WERI-Rb-1 (cell line): ENCODE data around the gene ZER1.

Experiments
- DNase-seq: peaks from one replicate; pipeline ENCODE4 v3.0.0-alpha.2; 2020
- H3K27ac ChIP-seq: fragments of 250-450 bp; sonication (Bioruptor Pico); 2 replicates; pipeline ENCODE4 v1.5.1; 2020; ENCODE audit warnings: mild to moderate bottlenecking, moderate library complexity
- H3K27me3 ChIP-seq: fragments of 250-450 bp; sonication (Bioruptor Pico); 2 replicates; pipeline ENCODE4 v1.5.1; 2021; ENCODE audit warnings: mild to moderate bottlenecking, low read depth, moderate library complexity; ENCODE audit not compliant: insufficient read depth, severe bottlenecking
- H3K36me3 ChIP-seq: fragments of 250-450 bp; sonication (Bioruptor Pico); 2 replicates; pipeline ENCODE4 v1.5.1; 2020; ENCODE audit warnings: mild to moderate bottlenecking, moderate library complexity
- H3K4me3 ChIP-seq: 2 replicates; pipeline ENCODE4 v1.5.1; 2011; ENCODE audit warnings: low read depth, mild to moderate bottlenecking, control low read depth, low read length
- H3K9me3 ChIP-seq: fragments of 250-450 bp; sonication (Bioruptor Pico); 2 replicates; pipeline ENCODE4 v1.5.1; 2021; ENCODE audit warnings: mild to moderate bottlenecking, moderate library complexity; ENCODE audit not compliant: severe bottlenecking
- CTCF ChIP-seq: IDR thresholded peaks from 2 replicates; pipeline ENCODE4 v1.5.1; 2011; ENCODE audit warnings: low read depth, mild to moderate bottlenecking, control low read depth, inconsistent platforms, low read length

The ZER1 gene

GRCh38 chr9:128773049-128773448, 1.3 kb upstream of the ZER1 start:
- H3K4me3 ChIP-seq = no peak overlapping the region
- no peak for TF ChIP-seq CTCF

DNA sequence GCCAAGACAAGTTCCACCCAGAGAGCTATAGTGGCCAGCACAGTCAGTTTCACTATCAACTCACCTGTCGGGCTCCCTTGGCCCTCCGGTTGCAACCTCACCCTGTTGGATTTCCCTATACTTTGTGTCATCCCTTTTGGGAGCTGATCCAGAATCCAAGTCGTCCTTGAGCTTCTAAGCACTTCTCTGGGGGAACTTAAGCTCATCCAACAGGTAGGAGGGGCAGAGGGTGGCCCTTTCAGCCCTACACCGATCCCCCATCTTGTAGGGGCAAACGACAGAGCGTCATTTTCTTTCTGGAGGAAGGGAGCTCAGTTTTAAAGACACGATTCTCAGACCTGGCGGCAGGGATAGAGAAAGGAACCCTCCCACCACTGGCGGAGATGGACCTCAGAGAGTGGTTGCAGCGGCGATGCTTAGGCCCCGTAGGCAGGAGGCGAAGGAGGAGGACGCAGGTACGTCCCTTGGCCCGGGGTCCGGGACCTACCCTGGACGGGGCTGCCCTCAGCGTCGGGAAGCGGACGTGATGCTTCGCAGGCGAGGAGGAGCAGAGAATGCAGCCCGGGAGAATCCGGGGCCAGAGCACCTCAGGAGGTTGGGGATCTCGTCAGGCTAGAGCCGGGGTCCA, 519 bp downstream of the ZER1 start:
- DNase-seq = no peak
- H3K27ac ChIP-seq = peak overlapping the region; percentile 82
- H3K9me3 ChIP-seq = peaks cover 6% of the 10 kb centered on the region
- no peaks in the 10 kb centered on the region for H3K27me3 ChIP-seq
- no peak for TF ChIP-seq CTCF
- peak overlapping the region; percentile 79 for H3K4me3 ChIP-seq
- H3K36me3 ChIP-seq = peaks cover 10% of the 10 kb centered on the region

More at GRCh38 chr9:128773049-128773448, 1.3 kb upstream of the ZER1 start:
- Histone ChIP-seq H3K9me3 (peaks cover 17% of the 10 kb centered on the region), H3K27me3 (no peaks in the 10 kb centered on the region), H3K27ac (no peak overlapping the region; the same call in 1 of the 2 replicates), H3K36me3 (peaks cover 1% of the 10 kb centered on the region)
- DNase-seq = no peak

DNA sequence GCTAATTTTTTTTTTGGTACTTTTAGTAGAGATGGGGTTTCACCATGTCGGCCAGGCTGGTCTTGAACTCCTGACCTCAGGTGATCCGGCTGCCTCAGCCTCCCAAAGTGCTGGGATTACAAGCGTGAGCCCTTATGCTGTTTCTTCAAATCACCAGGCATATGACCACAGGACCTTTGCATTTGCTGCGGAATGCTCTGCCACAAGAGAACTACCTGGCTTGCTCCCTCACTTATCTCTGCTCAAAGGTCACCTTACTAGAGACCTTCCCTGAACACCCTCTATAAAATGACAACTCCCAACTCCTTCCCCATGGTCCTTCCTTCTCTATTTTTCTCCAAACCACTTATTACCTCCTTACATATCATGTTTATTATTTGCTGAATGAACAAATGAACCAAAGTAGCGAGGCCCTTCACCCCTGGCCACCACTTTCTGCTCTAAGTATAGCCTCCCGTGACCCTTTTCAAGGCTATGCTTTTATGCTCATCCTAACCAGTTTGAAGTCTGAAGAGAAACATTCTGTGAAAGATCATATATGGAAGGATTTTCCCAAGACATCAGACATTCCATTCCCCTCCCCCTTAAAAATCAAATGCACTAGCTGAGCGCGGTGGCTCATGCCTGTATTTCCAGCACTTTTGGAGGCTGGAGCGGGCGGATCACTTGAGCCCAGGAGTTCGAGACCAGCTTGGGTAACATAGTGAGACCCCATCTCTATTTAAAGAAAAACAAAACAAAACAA, 1.3 kb downstream of the ZER1 start:
- Histone ChIP-seq H3K9me3 (no peaks in the 10 kb centered on the region), H3K36me3 (peaks cover 10% of the 10 kb centered on the region), H3K27ac (no peak overlapping the region; the same call in 1 of the 2 replicates), H3K27me3 (no peaks in the 10 kb centered on the region), H3K4me3 (peak overlapping the region; percentile 79)
- no peak for TF ChIP-seq CTCF
- no peak for DNase-seq

GRCh38 chr9:128768606-128769005, 3.1 kb downstream of the ZER1 start:
- H3K36me3 ChIP-seq = peaks cover 10% of the 10 kb centered on the region
- no peaks in the 10 kb centered on the region for H3K27me3 ChIP-seq
- no peak overlapping the region for H3K27ac ChIP-seq
- no peaks in the 10 kb centered on the region for H3K9me3 ChIP-seq
- H3K4me3 ChIP-seq = no peak overlapping the region
- TF ChIP-seq CTCF = no peak
- DNase-seq = no peak

GRCh38 chr9:128765499-128765898, 6.2 kb downstream of the ZER1 start:
- Histone ChIP-seq H3K4me3 (no peak overlapping the region), H3K27ac (no peak overlapping the region), H3K27me3 (no peaks in the 10 kb centered on the region), H3K9me3 (no peaks in the 10 kb centered on the region), H3K36me3 (peaks cover 10% of the 10 kb centered on the region)
- TF ChIP-seq CTCF = no peak
- no peak for DNase-seq
